ENCODE results near the gene AGAP1. TPM values are rescaled to one million over a fixed set of nuclear protein-coding genes. Genes with fewer than 3 reads are reported as not detected.
"Not testable (repeated sequence)": the region's sequence is repeated elsewhere in the genome, so short reads cannot be mapped to it uniquely, and the experiment has no call there.

AGAP1 gene
- total RNA-seq, 1 donor from 2014 or later: 6.5 TPM

DNA sequence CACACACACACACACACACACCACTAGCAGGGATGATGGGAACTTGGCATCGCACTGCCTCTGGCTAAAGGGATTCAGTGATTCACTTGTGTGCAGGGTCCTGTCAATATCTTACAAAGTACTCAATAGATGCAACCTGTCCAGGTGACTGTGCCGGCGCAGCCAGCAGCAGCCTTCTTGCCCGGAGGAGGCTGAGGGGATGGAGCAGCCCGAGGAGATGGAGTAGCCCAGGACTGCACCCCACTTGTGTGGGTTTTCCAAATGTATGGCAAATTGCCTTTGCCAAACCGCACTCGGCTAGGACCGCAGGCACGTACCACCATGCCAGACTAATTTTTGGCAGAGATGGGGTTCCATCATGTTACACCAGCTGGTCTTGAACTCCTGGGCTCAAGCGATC is 643.2 kb downstream of the AGAP1 start:
- no peak for DNase-seq (ENCODE audit: low read depth, low spot score)

DNA sequence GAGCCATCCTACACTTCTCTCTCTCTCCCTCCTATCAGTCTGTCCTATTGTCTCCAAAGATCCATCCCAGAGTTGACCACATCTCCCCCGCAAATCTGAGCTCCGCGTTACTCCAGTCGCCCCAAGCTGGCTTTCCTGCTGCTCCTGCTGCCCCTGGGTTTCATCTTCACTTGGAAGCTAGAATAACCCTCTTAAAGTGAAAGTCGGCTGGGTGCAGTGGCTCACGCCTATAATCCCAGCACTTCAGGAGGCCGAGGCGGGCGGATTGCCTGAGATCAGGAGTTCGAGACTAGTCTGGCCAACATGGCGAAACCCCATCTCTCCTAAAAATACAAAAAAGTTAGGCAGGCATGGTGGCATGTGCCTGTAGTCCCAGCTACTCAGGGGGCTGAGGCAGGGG is 647.8 kb downstream of the AGAP1 start:
- not testable (repeated sequence) for DNase-seq (ENCODE audit: low read depth, low spot score)

DNA sequence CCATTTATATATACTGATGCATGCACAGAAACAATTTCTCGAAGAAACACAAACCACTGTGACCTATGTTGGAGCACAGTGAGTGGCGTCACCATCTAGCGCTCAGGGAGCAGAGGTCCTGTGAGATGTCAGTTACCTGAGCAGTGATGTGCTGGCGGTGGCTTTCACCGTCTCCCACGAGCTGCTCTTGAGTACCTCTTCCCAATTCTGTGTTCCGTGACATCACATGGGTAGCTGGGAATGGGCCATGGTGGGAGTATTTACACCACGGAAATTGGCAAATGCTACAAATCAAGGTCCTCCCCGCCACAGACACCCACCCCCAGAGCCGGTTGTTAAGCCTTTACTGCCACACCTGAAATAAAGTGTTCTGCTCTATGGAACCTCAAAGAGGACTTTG is 650.0 kb downstream of the AGAP1 start:
- no peak for DNase-seq (ENCODE audit: low read depth, low spot score)

DNA sequence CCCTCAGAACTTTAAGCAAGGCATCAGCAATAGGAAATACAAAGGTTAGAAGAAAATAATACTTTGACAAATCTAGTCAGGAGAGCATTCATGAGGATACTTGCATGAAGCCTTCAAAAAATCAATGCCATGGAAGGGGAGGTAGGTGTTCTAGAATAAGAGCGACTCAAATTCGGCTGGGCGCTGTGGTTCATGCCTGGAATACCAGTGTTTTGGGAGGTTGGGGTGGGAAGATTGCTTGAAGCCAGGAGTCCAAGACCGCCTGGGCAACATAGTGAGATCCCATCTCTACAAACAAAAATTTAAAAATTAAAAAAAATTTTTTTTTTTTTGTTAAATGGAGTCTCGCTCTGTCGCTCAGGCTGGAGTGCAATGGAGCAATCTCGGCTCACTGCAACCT is 652.6 kb downstream of the AGAP1 start:
- no peak for DNase-seq (ENCODE audit: low read depth, low spot score)

DNA sequence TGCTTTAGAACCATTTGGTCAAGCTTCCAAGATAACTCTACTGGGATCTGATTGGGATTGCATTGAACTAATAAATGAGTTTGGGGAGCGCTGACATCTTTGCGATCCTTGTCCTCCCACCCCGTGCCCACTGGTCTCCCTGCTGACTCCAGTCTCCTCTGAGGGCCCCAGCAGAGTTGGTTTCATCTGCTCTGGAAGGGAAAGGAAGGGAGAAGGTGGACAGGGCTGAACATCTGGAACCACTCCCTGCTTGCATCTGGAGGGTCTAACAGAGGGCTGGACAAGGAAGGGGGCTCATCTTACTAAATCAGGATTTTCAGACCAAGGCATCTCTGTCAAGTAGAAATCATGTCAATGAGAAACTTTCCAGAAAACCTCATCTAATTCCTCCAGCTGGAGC is 661.6 kb downstream of the AGAP1 start:
- DNase-seq (ENCODE audit: low read depth, low spot score): no peak

DNA sequence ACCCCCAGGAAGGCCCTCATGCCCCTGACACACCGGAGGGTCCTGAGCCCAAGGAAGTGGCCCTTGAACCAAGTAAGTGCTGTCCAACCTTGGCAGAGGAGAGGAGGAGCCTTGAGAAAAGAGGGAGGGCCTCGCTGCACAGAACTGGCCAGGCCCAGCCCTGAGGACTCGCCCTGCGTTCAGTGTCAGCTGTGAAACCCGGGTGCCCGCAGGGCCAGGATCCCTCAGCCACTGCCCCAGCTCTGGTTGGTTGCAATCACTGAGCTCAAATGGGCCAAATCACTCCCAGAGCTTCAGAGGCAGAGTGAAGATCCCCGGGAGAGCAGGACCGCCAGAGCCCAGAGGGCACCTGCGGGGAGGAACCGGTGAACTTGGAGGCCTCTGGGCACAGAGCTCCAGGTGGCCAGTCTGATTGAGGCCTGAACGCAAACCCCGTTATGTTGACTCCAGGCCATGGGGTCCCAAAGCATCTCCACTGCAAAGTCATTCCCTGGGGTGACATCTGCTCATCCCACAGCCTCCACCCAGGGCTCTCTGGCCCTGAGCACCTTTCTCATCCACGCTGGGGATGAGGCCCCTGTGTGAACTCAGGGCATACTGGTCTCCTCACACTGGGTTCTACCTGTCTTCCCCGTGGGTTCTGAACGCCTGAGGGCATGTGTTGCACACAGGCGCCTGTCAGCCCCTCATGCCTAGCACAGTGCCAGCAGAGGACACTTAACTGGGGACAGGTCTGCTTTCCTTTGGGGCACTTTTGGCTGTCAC is 662.4 kb downstream of the AGAP1 start:
- no peak for DNase-seq (ENCODE audit: low read depth, low spot score)

DNA sequence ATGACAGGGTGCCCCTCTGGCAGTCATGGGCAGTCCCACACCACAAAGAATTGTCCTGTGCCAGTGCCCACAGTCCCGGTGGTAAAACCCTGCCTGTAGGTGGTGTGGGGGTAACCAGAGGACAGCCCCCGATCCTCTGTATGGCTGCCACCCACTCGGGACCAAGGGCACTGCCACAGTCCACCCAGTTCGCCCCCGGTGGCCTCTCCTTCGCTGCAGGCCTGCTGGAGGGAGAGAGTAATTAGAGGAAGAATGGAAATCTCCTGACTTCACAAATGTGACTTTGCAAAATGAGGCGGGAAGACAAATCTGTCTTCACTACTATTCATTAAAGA is 663.0 kb downstream of the AGAP1 start:
- no peak for DNase-seq (ENCODE audit: low read depth, low spot score)

DNA sequence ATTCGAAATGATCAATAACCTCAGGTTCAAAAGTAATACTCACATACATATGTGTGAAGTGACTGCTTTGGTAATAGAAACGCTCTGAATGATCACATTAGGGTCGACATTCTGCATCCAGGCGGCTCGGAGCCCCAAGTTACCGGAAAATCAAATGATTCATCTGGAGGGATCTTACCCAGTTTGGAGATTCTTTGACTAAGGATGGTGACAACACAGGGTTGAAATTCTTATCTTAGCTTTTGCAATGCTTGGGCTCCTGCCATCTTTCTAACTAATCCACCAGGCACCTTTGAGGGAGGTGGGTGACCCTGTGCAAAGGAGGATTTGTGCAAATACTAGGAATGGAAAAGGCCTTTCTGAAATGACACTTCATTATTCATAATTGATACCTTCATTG is 663.5 kb downstream of the AGAP1 start:
- no peak for DNase-seq (ENCODE audit: low read depth, low spot score)

DNA sequence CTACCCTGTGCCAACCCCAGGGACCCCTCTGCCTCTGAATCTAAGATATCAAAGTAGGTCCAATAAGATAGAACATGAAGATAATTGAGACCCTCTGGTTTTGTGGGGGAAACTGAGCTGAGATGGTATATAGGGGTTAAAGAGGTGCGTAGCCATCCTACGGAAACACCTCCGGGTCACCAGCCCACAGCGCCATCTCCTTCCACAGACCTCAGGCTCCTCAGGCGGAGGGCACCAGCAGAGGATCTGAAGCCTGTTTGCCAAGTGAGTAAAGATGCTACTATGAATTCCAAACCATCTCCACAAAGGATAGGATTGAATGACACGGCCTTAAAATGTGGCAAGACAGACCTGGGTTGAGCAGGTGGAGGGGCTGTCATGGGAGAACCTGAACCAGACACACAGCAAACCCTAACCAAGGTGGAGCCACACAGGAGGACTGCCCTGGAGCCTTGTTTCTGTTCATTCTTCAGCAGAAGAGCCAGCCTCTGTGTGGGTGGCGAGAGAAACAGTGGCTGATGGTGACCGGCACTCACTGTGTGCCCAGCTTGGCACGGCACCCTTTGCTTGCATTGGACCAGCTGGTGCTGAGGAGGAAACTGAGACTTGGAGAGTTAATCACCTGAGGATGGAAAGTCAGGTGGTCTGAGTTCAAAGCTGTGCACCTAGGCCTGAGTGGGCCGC is 664.1 kb downstream of the AGAP1 start:
- no peak for DNase-seq (ENCODE audit: low read depth, low spot score)

DNA sequence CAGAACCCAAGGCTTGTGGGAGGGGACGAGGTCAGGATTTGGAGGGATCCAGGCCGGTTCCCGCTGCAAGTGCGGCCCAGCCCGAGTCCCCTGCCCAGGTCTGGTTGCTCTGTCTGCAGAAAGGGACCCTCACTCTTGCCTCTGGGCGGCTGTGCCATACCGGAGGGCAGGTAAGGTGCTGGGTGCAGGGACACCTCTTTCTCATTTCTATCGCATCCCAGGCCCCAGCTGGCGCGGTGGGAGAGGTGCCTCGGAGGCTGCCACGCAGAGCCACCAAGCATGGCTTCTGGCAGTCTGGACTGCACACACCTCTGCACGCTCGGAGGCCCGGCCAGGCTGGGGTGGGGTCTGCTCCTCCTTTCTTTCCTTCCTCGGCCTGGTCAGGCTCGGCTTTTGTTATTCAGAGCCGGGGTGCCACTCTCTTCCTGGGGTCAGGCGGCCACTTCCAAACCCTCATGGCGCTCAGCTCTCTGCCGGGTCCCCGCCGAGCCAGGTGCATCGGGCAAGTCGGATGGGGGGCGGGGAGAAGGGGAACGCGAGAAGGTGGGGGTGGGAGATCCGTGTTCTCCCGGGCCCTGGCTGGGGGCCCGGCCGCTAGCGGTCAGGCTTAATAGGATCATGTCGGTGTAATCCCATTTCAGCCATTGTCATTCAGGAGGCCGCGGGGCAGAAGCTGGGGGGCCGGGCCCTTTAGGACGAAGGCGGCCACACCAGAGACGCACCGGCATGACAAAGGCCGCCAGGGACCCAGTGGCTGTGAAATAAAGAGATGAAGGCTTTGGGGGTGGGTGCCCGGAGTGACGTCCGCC is 665.3 kb downstream of the AGAP1 start:
- DNase-seq (ENCODE audit: low read depth, low spot score): no peak

DNA sequence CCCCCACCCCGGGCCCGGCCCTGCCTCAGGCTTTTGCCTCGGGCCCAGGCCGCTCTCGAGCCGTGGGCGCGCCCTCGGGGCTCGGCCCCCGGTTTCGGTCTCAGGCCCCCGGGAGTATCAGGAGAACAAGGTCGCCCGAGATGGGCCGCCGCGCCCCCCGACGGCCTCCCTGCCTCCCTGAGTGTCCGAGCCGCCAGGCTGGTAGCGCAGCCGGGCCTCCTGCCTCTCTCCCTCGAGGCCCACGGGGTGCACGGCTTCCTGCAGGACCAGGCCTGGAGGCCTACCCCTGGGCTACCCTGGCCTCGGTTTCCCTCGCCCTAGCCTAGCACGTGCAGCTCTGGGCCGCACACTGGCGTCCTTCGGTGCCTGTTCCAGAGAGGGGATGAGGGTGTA is 665.9 kb downstream of the AGAP1 start:
- DNase-seq (ENCODE audit: low read depth, low spot score): no peak

DNA sequence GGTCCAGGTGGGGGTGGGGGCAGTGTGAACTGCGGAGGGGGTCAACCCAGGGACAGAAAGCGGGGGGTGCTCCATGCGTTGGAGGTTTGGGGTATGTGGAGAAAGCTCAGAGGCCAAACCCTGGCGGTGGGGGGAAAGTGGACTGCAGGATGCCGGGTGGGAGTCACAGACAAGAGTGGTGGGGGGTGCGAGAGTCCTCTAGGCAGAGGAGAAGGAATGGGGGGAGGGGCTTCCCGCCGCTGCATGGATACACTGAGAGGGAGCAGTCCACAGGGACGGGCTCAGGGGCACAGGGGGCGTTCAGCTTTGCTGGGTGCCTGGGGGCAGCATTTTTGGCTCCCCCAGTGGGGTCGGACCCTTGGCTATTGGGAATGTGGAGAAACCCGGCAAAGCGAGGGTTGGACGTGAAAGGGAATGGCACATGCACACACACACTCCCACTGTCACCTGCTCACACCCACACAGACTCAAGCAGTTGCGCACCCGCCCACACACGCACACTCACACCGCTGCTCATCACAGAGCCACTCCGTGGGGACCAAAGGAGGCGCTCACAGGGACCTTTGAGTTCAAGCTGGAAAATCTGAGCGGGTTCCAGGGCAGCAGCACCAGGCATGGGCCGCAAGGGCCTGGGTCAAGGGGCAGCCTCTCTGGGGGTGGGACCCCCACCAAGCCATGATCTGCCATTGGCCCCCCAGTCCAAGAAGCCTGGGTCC is 666.7 kb downstream of the AGAP1 start:
- DNase-seq (ENCODE audit: low read depth, low spot score): no peak

DNA sequence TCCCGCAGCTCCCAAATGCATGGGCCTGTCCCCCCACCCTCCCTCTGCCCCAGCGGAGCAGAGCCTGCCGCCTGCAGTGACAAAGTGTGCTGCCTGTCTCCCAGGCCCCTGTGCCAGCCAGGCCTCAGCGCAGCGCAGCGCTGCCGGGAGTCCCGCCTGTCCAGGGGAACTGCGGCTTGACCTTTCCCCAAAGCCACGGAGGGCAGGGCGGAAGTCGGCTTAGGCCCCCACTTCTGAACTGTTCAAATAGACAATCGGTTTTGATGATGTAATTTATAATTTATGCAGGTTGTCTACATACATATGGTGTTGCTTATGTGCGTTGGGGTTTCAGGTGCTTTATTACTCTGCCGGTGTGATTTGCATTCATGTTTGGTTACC is 667.2 kb downstream of the AGAP1 start:
- no peak for DNase-seq (ENCODE audit: low read depth, low spot score)

DNA sequence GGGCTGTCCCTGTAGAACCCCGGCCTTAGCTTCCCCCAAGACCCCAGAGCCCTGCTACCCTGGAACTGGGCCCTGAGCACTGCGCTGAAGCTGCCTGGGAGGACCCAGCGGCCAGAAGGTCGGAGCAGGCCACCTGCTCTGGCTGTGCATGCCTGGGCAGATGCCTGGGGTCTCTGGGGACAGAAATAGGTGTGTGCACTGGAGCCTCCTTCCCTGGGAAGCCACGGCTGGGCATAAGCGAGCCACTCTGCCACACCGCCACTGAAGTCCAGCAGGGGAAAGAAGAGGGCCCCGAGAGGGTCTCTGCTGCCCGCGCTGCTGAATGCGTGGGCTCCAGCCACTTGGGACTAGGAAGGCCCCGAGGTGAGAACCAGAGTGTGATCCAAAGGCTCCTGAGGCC is 667.7 kb downstream of the AGAP1 start:
- no peak for DNase-seq (ENCODE audit: low read depth, low spot score)

DNA sequence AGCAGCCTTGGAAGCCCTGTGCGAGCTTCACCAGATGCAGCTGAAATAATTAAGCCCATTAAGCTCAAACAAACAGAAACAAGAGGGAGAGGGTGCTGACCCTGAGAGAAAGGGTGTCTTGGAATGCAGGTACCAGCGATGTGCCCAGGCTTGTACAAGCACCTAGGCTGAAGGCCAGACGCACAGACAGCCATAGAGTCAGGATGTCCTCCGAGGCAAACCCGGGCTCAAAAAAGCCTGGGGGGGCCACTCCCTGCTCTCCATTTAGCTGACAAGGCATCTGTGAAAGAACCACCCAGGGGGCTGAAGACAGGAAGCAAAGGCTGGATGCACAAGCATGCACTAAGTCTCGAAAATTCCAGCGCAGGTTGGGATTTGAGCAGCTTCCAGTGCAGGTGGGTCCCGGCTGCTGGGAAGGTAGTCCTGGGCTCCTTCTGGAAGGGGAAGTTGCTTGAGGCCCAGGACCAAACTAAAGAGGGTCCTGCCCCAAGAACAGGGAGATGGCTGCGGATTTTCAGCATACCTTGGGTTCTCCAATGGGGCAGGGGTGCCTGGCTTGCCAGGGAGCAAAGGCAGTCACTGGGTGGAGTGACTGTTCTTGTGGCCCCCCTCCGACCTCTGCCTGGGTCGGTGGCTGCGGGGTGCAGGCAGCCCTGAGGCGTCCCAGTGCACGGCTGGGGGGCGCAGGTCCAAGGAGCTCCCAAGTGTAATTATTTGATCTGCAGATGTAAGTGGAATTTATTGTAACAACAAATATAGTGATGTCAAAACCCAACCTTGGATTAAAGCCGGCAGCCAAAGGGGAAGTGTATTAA is 668.4 kb downstream of the AGAP1 start:
- DNase-seq (ENCODE audit: low read depth, low spot score): no peak

DNA sequence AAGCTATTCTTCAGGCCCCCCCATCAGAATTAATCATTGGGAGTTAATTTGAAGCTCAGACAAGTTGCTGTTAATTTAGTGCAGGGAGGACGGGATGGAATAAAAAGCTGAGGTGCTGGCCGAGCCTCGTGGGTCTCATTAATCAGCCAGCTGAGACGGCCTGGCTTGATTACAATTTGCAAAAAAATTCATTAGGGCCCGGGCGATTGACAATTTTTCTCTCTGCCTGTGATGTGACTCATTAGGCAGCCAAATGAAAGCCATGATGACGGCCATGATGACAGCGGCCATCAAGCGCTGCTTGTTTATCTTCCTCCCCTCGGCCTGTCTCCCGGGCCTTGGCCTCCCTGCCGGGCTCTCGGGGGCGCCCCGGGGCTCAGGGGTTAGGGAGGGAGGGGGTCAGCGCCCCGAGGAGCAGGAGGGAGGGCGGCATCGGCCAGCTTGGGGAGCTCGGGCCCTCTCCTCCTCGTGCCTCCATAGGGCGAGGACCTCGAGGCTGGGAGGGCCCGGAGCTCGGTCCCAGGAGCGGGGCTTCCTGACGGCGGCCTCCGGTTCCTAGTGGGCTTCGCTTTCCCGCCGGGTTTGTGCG is 669.1 kb downstream of the AGAP1 start:
- DNase-seq (ENCODE audit: low read depth, low spot score): no peak

DNA sequence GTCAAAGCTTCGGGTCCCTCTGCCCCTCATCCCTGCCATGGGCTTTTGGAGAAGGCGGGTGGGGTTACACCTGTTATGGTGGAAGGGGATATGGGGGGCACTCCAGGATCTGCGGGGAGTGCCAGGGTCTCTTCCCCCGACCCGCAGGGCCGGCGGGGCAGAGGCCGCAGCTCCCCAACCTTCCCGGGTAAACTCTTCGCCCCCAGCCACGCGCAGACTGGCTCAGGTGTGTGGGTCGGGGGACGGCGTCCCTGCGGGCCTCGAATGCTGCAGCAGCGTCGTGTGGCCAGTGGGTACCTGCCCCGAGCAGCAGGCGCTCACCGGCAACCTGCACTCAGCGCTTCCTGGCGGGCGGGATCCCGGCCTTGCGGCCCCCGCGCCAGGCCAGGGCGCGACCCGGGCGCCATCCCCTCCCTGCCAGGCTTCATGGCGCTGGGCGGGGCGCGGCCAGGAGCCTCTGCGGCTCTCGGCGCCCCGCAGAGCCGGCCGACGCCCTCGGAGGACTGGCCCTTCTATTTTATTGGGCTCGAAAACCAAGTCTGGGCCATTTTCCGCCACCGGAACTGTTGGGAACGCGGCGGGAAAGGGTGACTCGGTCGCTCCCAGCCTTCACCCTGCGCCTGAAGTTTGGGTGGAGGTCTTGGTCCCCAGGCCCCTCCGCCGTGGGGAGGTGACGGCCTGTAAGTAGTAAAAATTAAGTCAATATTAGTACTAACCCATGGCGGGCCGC is 669.8 kb downstream of the AGAP1 start:
- DNase-seq (ENCODE audit: low read depth, low spot score): no peak

DNA sequence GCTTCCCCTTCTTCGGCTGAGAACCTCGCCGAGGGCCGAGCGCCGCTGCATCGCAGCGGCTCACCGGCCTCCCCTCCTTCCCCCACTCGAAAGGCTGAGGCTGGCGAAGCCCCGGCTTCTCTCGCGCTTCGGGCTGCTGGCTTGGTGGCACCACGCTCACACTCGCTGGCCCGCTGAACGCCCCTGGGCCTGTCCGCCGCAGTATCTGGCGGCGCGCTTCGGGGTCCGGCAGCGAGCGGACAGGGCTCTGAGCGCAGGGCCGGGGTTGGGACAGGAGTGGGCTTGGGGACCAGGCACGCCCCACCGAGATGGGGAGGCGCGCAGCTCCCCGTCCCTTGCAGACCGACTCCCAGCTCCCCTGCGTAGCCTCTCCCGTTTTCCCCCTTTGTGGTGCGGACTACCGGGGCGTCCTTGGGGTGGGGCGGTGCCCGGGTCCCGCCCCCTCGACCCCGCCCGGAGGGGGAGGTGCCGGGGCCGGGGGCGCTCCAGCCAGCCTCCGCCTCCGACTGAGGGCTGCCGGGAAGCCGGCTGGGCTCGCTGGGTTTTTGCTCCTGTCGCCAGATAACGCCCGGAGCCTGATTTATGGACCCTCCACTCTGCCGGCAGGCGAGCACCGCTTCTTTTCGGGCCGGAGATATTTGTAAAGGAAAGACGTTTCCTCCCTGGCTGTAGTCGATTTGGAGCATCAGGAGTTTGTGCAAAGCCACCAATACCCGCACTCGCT is 670.5 kb downstream of the AGAP1 start:
- no peak for DNase-seq (ENCODE audit: low read depth, low spot score)
